HUES48 (cell line): Measurements from ENCODE around the gene DGLUCY.
A peak's percentile ranks its signal among the peaks of the same experiment; 100 is the strongest.

ENCODE experiments used
- H3K27ac ChIP-seq: one replicate; pipeline ENCODE4 v1.7.0; 2013; ENCODE audit warnings: low read depth, low read length, inconsistent platforms
- H3K27me3 ChIP-seq: 2 replicates; pipeline ENCODE4 v1.6.1; 2013; ENCODE audit warnings: mild to moderate bottlenecking, low read length; ENCODE audit not compliant: control insufficient read depth, insufficient read depth
- H3K36me3 ChIP-seq: 2 replicates; pipeline ENCODE4 v1.6.1; 2013; ENCODE audit warnings: low read length; ENCODE audit not compliant: control insufficient read depth, insufficient read depth
- H3K4me1 ChIP-seq: 2 replicates; pipeline ENCODE4 v1.6.1; 2013; ENCODE audit warnings: mild to moderate bottlenecking, low read length; ENCODE audit not compliant: control insufficient read depth, insufficient read depth
- H3K4me3 ChIP-seq: 2 replicates; pipeline ENCODE4 v1.5.1; 2013; ENCODE audit warnings: mild to moderate bottlenecking, low read depth, low read length
- H3K9ac ChIP-seq: 2 replicates; pipeline ENCODE4 v1.6.1; 2013; ENCODE audit warnings: mild to moderate bottlenecking, low read depth, low read length, moderate library complexity
- H3K9me3 ChIP-seq: 2 replicates; pipeline ENCODE4 v1.6.1; 2013; ENCODE audit warnings: low read length; ENCODE audit not compliant: control insufficient read depth, insufficient read depth

Gene DGLUCY

GRCh38 chr14:91108941-91109611 is 4.8 kb upstream of the DGLUCY start:
- Histone ChIP-seq H3K4me1 (peaks cover 12% of the 10 kb centered on the region), H3K27ac (no peak overlapping the region), H3K9ac (no peak overlapping the region)

GRCh38 chr14:91111443-91111842 is 2.4 kb upstream of the DGLUCY start:
- H3K27ac ChIP-seq, result no peak overlapping the region
- peaks cover 23% of the 10 kb centered on the region for H3K4me1 ChIP-seq
- H3K9ac ChIP-seq, result no peak overlapping the region
- H3K4me3 ChIP-seq, result no peak overlapping the region
- no peaks in the 10 kb centered on the region for H3K9me3 ChIP-seq
- H3K36me3 ChIP-seq, result no peaks in the 10 kb centered on the region
- no peaks in the 10 kb centered on the region for H3K27me3 ChIP-seq

More at GRCh38 chr14:91108941-91109611, 4.8 kb upstream of the DGLUCY start:
- no peak overlapping the region for H3K4me3 ChIP-seq
- no peaks in the 10 kb centered on the region for H3K36me3 ChIP-seq
- H3K27me3 ChIP-seq, result no peaks in the 10 kb centered on the region
- no peaks in the 10 kb centered on the region for H3K9me3 ChIP-seq

GRCh38 chr14:91112194-91112593 is 1.7 kb upstream of the DGLUCY start:
- Histone ChIP-seq H3K9me3 (no peaks in the 10 kb centered on the region), H3K9ac (no peak overlapping the region), H3K27me3 (no peaks in the 10 kb centered on the region), H3K4me1 (peaks cover 28% of the 10 kb centered on the region), H3K36me3 (no peaks in the 10 kb centered on the region), H3K27ac (no peak overlapping the region), H3K4me3 (no peak overlapping the region)

GRCh38 chr14:91114079-91115065 is 499 bp downstream of the DGLUCY start:
- Histone ChIP-seq H3K4me3 (peak overlapping the region; percentile 42), H3K9me3 (no peaks in the 10 kb centered on the region), H3K9ac (peak overlapping the region; percentile 58), H3K27ac (peak overlapping the region; percentile 94), H3K27me3 (no peaks in the 10 kb centered on the region), H3K36me3 (no peaks in the 10 kb centered on the region), H3K4me1 (peaks cover 34% of the 10 kb centered on the region)

GRCh38 chr14:91115986-91116770 is 2.3 kb downstream of the DGLUCY start:
- H3K9ac ChIP-seq, result no peak overlapping the region
- no peak overlapping the region for H3K27ac ChIP-seq

GRCh38 chr14:91116913-91117588 is 3.2 kb downstream of the DGLUCY start:
- no peak overlapping the region for H3K9ac ChIP-seq
- peak overlapping the region; percentile 29 for H3K27ac ChIP-seq

More at GRCh38 chr14:91115986-91116770, 2.3 kb downstream of the DGLUCY start:
- H3K9me3 ChIP-seq, result no peaks in the 10 kb centered on the region
- H3K36me3 ChIP-seq, result no peaks in the 10 kb centered on the region
- H3K4me1 ChIP-seq, result peaks cover 34% of the 10 kb centered on the region
- no peaks in the 10 kb centered on the region for H3K27me3 ChIP-seq
- H3K4me3 ChIP-seq, result no peak overlapping the region

GRCh38 chr14:91117960-91118359 is 4.1 kb downstream of the DGLUCY start:
- Histone ChIP-seq H3K9me3 (no peaks in the 10 kb centered on the region), H3K4me3 (no peak overlapping the region), H3K27me3 (no peaks in the 10 kb centered on the region), H3K4me1 (peaks cover 34% of the 10 kb centered on the region), H3K36me3 (no peaks in the 10 kb centered on the region), H3K27ac (no peak overlapping the region), H3K9ac (no peak overlapping the region)

More at GRCh38 chr14:91116913-91117588, 3.2 kb downstream of the DGLUCY start:
- Histone ChIP-seq H3K36me3 (no peaks in the 10 kb centered on the region), H3K4me1 (peaks cover 34% of the 10 kb centered on the region), H3K27me3 (no peaks in the 10 kb centered on the region), H3K4me3 (no peak overlapping the region), H3K9me3 (no peaks in the 10 kb centered on the region)

- H3K4me1 ChIP-seq, result peaks cover 29% of the 10 kb centered on the region
- H3K9ac ChIP-seq, result no peak overlapping the region
- H3K36me3 ChIP-seq, result no peaks in the 10 kb centered on the region
- no peaks in the 10 kb centered on the region for H3K27me3 ChIP-seq
- no peak overlapping the region for H3K4me3 ChIP-seq
- H3K27ac ChIP-seq, result no peak overlapping the region
- no peaks in the 10 kb centered on the region for H3K9me3 ChIP-seq
Measured at GRCh38 chr14:91118511-91119068, 4.7 kb downstream of the DGLUCY start.

- Histone ChIP-seq H3K9me3 (no peaks in the 10 kb centered on the region), H3K27me3 (no peaks in the 10 kb centered on the region), H3K27ac (no peak overlapping the region), H3K4me1 (peaks cover 18% of the 10 kb centered on the region), H3K9ac (no peak overlapping the region), H3K36me3 (no peaks in the 10 kb centered on the region), H3K4me3 (no peak overlapping the region)
Measured at GRCh38 chr14:91119556-91120311, 5.9 kb downstream of the DGLUCY start.
